Measurements from ENCODE around the gene SLC35F3. TPM values are rescaled to one million over a fixed set of nuclear protein-coding genes. Genes with fewer than 3 reads are reported as not detected.
"Not testable (repeated sequence)": the region's sequence is repeated elsewhere in the genome, so short reads cannot be mapped to it uniquely, and the experiment has no call there.

The SLC35F3 gene
- total and polyA plus RNA-seq, 9 donors, result 0.04 to 0.69 (median 0.17) TPM; not detected in 3

DNA sequence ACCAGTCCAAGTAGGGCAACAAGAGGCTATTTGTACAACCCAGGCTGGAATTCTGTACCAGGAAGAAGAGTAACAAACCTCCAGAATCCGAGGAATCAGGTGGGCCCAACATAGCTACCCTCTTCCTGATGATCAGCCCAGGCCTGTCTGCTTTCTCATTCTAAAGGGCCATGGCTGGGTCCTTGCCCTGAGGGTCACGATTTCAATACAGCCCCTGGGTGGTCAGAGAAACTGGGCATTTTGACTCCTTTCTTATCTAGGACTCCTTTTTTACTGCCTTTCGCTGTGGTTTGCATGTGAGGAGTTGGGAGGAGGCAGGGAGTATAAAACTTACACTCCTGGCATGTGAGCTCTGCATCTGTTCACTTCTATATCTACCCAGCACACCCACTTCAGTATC is 303.9 kb downstream of the SLC35F3 start:
- no peak for DNase-seq
- no peaks in the 10 kb centered on the region for H3K4me1 ChIP-seq (ENCODE audit: insufficient read depth)
- 41 to 50% (median 46%) methylated on average over 3 of the region's 3 CpGs for WGBS, 3 donors

DNA sequence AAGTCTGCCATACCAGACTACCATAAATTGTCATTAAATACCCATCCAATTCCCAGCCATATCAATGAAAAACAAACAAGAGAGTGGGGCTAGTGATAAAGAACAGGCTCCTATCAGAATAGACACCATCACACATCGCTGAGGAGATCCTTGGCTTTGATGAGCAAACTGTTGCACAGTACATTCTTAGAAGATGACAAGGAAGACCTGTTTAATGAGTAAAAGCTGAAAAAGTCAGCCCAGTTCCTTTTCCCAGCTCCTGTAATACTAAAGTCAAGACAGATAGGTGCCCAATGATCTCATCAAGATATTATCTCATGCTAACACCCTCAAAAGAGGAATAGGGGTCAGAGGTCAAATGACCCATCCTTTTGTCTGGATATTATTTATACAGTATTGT is 304.3 kb downstream of the SLC35F3 start:
- TF ChIP-seq POLR2A (IDR thresholded peaks at IDR 0.05), result no peak
- TF ChIP-seq, protein P1, sequence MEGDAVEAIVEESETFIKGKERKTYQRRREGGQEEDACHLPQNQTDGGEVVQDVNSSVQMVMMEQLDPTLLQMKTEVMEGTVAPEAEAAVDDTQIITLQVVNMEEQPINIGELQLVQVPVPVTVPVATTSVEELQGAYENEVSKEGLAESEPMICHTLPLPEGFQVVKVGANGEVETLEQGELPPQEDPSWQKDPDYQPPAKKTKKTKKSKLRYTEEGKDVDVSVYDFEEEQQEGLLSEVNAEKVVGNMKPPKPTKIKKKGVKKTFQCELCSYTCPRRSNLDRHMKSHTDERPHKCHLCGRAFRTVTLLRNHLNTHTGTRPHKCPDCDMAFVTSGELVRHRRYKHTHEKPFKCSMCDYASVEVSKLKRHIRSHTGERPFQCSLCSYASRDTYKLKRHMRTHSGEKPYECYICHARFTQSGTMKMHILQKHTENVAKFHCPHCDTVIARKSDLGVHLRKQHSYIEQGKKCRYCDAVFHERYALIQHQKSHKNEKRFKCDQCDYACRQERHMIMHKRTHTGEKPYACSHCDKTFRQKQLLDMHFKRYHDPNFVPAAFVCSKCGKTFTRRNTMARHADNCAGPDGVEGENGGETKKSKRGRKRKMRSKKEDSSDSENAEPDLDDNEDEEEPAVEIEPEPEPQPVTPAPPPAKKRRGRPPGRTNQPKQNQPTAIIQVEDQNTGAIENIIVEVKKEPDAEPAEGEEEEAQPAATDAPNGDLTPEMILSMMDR (IDR thresholded peaks at IDR 0.05), result no peak
- no peak for TF ChIP-seq EP300 (IDR thresholded peaks at IDR 0.05)
- Histone ChIP-seq H3K36me3 (no peaks in the 10 kb centered on the region), H3K4me3 (no peak overlapping the region), H3K27ac (no peak overlapping the region), H3K27me3 (no peaks in the 10 kb centered on the region), H3K4me1 (ENCODE audit: insufficient read depth) (no peaks in the 10 kb centered on the region), H3K9me3 (no peaks in the 10 kb centered on the region)
- no peak for DNase-seq
- intact Hi-C loops (cut with DNase I), result no loop called here
- WGBS, 3 donors, result 39 to 71% (median 50%) methylated on average over 1 of the region's 1 CpG

More for the DNA sequence above, 303.9 kb downstream of the SLC35F3 start:
- Histone ChIP-seq H3K27ac (no peak overlapping the region), H3K27me3 (no peaks in the 10 kb centered on the region), H3K4me3 (no peak overlapping the region), H3K9me3 (no peaks in the 10 kb centered on the region), H3K36me3 (no peaks in the 10 kb centered on the region)
- intact Hi-C loops (cut with DNase I), result no loop called here
- no peak for TF ChIP-seq EP300 (IDR thresholded peaks at IDR 0.05)
- no peak for TF ChIP-seq POLR2A (IDR thresholded peaks at IDR 0.05)
- TF ChIP-seq, protein P1 (IDR thresholded peaks at IDR 0.05), result no peak

DNA sequence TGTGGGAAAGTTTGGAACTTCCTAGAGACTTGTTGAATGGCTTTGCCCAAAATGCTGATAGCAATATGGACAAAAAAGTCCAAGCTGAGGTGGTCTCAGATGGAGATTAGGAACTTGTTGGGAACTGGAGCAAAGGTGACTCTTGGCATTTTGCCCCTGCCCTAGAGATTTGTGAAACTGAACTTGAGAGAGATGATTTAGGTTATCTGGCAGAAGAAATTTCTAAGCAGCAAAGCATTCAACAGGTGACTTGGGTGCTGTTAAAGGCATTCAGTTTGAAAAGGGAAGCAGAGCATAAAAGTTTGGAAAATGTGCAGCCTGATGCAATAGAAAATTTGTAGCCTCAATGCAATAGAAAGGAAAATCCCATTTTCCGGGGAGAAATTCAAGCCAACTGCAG is 306.0 kb downstream of the SLC35F3 start:
- WGBS, 3 donors, result 92 to 100% (median 94%) methylated on average over 1 of the region's 1 CpG

DNA sequence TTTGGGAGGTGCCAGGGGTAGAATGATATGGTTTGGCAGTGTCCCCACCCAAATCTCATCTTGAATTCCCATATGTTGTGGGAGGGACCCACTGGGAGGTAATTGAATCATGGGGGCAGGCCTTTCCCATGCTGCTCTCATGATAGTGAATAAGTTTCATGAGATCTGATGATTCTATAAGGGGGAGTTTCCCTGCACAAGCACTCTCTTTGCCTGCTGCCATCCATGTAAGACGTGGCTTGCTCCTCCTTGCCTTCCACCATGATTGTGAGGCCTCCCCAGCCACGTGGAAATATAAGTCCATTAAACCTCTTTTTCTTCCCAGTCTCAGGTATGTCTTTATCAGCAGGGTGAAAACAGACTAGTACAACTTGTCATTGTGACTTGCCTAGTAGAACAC is 307.4 kb downstream of the SLC35F3 start:
- H3K9me3 ChIP-seq; H3K36me3 ChIP-seq; DNase-seq; H3K4me1 ChIP-seq (ENCODE audit: insufficient read depth); H3K4me3 ChIP-seq; intact Hi-C loops (cut with DNase I); H3K27me3 ChIP-seq; H3K27ac ChIP-seq: not testable (repeated sequence)
- WGBS, 3 donors, result 60 to 65% (median 65%) methylated on average over 2 of the region's 2 CpGs

More for the DNA sequence above, 306.0 kb downstream of the SLC35F3 start:
- H3K27me3 ChIP-seq; H3K4me1 ChIP-seq (ENCODE audit: insufficient read depth); intact Hi-C loops (cut with DNase I); H3K36me3 ChIP-seq; H3K4me3 ChIP-seq; H3K9me3 ChIP-seq; H3K27ac ChIP-seq; DNase-seq: not testable (repeated sequence)

DNA sequence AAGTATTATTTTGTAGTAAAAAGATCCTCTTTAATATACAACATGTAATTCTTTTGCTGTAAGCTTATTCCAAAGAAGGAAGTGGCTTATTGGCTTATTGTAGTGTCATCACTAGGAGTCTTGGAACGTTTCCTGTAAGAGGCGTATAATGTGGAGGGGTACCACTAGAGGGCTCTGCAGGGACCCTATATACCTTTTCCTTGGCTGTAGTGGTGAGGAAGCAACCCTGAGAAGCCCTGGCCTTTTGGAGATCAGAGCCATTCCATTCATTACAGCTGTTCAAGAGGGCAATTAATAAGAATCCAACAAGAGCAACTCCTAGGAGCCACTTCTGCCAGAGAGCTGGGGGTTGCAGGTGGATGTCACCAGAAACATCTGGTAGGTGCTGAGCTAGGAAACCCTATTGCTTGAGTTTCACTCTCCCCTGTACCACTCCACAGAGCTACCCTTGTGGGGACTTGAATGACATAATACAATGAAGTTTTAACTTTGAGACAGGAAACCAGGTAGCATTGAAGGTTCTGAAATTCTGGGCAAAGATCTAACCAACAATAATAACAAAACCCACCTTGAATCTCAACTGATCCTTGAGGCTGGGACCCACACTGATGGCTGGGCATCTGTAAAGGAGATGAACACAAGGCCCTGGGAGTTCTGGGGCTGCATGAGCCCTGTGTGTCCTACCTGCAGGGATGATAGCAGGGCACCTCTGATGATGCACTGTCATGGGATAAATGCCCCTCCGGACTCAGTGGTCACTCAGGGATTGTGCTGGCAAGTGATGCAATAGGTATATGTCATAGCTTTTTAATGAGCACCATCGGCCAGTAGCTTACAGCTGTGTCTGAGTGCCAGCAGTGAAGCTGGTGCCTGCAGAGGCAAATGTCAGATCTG is 308.5 kb downstream of the SLC35F3 start:
- no peaks in the 10 kb centered on the region for H3K4me1 ChIP-seq (ENCODE audit: insufficient read depth)
- H3K27me3 ChIP-seq, result no peaks in the 10 kb centered on the region
- H3K9me3 ChIP-seq, result no peaks in the 10 kb centered on the region
- intact Hi-C loops (cut with DNase I), result no loop called here
- TF ChIP-seq, protein P1 (IDR thresholded peaks at IDR 0.05), result no peak
- no peak for TF ChIP-seq POLR2A (IDR thresholded peaks at IDR 0.05)
- no peak for TF ChIP-seq EP300 (IDR thresholded peaks at IDR 0.05)
- DNase-seq, result no peak
- H3K4me3 ChIP-seq, result no peak overlapping the region
- 40 to 53% (median 41%) methylated on average over 4 of the region's 4 CpGs for WGBS, 3 donors
- no peak overlapping the region for H3K27ac ChIP-seq
- H3K36me3 ChIP-seq, result no peaks in the 10 kb centered on the region

All from ovary (tissue), 9 donors.